Suprapubic skin (tissue), 3 donors: ENCODE data around the gene POFUT1.

Experiments
- EP300 ChIP-seq: sonication (generic); formaldehyde crosslinking; IDR thresholded peaks from one replicate; pipeline ENCODE4 v1.6.1; 2017; ENCODE audit warnings: antibody characterized with exemption
- POLR2A ChIP-seq, 2 donors: fragments of 450-650 bp; IDR thresholded peaks; one replicate each; pipeline ENCODE4 v1.6.1; 2017; ENCODE audit warnings: antibody characterized with exemption in 2 of 2, mild to moderate bottlenecking in 2 of 2, moderate library complexity in 2 of 2
- TF ChIP-seq, protein P1 (sequence below), 2 donors: fragments of 200-600 bp in 1 of 2; fragments of 450-650 bp in 1 of 2; sonication (generic) in 1 of 2; IDR thresholded peaks; one replicate each; pipeline ENCODE4 v1.5.1; 2016 to 2019; ENCODE audit warnings: antibody characterized with exemption in 2 of 2, mild to moderate bottlenecking in 1 of 2, moderate library complexity in 1 of 2

DNA sequence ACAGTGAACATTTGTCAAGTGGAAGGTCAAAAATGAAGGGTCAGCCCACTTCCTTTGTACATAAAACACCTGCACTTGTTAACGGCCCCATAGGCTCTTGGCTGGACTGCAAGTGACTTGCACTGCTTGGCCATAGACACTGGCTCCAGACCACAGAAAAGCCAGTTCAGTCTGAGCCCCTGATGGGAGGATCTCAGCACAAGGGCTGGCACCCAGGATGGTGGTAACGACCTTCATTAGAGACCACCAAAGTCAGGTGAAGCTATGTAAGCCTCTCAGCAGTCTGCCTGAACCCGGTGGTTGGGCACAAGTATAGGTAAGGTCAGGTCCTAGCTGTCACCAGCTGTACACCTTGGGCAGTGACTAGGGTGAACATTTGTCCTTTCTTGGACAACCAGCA, 16.3 kb upstream of the POFUT1 start:
- TF ChIP-seq, protein P1, sequence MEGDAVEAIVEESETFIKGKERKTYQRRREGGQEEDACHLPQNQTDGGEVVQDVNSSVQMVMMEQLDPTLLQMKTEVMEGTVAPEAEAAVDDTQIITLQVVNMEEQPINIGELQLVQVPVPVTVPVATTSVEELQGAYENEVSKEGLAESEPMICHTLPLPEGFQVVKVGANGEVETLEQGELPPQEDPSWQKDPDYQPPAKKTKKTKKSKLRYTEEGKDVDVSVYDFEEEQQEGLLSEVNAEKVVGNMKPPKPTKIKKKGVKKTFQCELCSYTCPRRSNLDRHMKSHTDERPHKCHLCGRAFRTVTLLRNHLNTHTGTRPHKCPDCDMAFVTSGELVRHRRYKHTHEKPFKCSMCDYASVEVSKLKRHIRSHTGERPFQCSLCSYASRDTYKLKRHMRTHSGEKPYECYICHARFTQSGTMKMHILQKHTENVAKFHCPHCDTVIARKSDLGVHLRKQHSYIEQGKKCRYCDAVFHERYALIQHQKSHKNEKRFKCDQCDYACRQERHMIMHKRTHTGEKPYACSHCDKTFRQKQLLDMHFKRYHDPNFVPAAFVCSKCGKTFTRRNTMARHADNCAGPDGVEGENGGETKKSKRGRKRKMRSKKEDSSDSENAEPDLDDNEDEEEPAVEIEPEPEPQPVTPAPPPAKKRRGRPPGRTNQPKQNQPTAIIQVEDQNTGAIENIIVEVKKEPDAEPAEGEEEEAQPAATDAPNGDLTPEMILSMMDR (IDR thresholded peaks at IDR 0.05), result no peak
- TF ChIP-seq POLR2A (IDR thresholded peaks at IDR 0.05), result no peak
- no peak for TF ChIP-seq EP300
